A549 (cell line): ENCODE data around the gene DPY19L3.

Experiments
- CEBPB ChIP-seq, 2 experiments: fragments of >200 bp in 1 of 2; sonication (Bioruptor Twin) in 1 of 2; formaldehyde crosslinking in 1 of 2; IDR thresholded peaks; 2 replicates each; pipeline ENCODE4 v1.6.1; 2012 to 2016
- CTCF ChIP-seq: fragments of >200 bp; sonication (Bioruptor Twin); formaldehyde crosslinking; IDR thresholded peaks from 3 replicates; pipeline ENCODE4 v1.5.1; 2016
- EP300 ChIP-seq, 2 experiments: fragments of >200 bp; sonication (Bioruptor Twin); formaldehyde crosslinking; IDR thresholded peaks; 2 replicates in 1 of 2; 3 replicates in 1 of 2; pipeline ENCODE4 v1.6.1; 2016 to 2017
- KDM1A ChIP-seq: fragments of 200-600 bp; sonication (generic); IDR thresholded peaks from 2 replicates; pipeline ENCODE4 v1.6.1; 2016; ENCODE audit warnings: low read depth, mild to moderate bottlenecking
- NPAS2 ChIP-seq: fragments of 250-450 bp; sonication (Bioruptor Pico); IDR thresholded peaks from 2 replicates; pipeline ENCODE4 v1.8.0; 2022; ENCODE audit warnings: mild to moderate bottlenecking, moderate library complexity, borderline replicate concordance
- PHF8 ChIP-seq: fragments of 200-600 bp; sonication (generic); IDR thresholded peaks from 2 replicates; pipeline ENCODE4 v1.6.1; 2016; ENCODE audit warnings: low read depth, mild to moderate bottlenecking, antibody characterized with exemption, moderate library complexity, borderline replicate concordance

- TF ChIP-seq CEBPB (IDR thresholded peaks at IDR 0.05) (no peak), EP300 (IDR thresholded peaks at IDR 0.05) (no peak), CTCF (peak; percentile 83), PHF8 (no peak), NPAS2 (no peak), KDM1A (no peak)
Measured at GRCh38 chr19:32464279-32464678, 58.7 kb downstream of the DPY19L3 start.
